ENCODE data around the gene POLR2J. TPM values are rescaled to one million over a fixed set of nuclear protein-coding genes. Genes with fewer than 3 reads are reported as not detected.
A peak's percentile ranks its signal among the peaks of the same experiment; 100 is the strongest.

Gene POLR2J
- total and polyA plus RNA-seq, 3 experiments from 2014 or later: 76.1 to 129 (median 77.4) TPM

DNA sequence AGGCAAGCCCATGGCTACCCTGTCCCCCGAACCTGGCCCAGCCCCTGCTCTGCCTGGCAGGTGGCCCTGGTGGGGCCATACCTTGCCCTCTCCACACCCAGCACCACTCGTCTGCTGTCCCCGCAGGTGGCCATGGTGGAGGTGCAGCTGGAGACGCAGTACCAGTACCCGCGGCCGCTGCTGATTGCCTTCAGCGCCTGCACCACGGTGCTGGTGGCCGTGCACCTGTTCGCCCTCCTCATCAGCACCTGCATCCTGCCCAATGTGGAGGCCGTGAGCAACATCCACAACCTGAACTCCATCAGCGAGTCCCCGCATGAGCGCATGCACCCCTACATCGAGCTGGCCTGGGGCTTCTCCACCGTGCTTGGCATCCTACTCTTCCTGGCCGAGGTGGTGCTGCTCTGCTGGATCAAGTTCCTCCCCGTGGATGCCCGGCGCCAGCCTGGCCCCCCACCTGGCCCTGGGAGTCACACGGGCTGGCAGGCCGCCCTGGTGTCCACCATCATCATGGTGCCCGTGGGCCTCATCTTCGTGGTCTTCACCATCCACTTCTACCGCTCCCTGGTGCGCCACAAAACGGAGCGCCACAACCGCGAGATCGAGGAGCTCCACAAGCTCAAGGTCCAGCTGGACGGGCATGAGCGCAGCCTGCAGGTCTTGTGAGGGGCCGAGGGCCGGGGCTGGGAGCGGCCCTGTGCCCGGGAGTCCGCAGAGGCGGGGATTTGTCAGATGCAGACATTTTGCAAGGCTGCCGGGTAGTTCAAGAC is 32.1 kb downstream of the POLR2J start:
- H3K4me1 ChIP-seq (ENCODE audit: insufficient read depth, low read length): no peaks in the 10 kb centered on the region
- H3K4me3 ChIP-seq (ENCODE audit: low read length): no peak overlapping the region
- no peak overlapping the region for H3K27ac ChIP-seq (ENCODE audit: low read depth, low read length)
- CTCF ChIA-PET: no interaction called here
- Mint-ChIP-seq H3K27ac (peak overlapping the region in 1 of 8 donors; percentile 38), H3K36me3 (peaks cover 0 to 40% (median 2%) of the 10 kb centered on the region in 3 donors), H3K4me3 (no peak overlapping the region), H3K9me3 (no peaks in the 10 kb centered on the region), H3K27me3 (no peaks in the 10 kb centered on the region), H3K4me1 (peaks cover 0 to 4% (median 3%) of the 10 kb centered on the region in 3 donors)
- POLR2A ChIA-PET: no interaction called here
- H3K36me3 ChIP-seq (ENCODE audit: insufficient read depth, low read length): no peaks in the 10 kb centered on the region
- H3K9me3 ChIP-seq (ENCODE audit: low read length): no peaks in the 10 kb centered on the region
- H3K27me3 ChIP-seq (ENCODE audit: insufficient read depth, low read length, poor library complexity, severe bottlenecking): no peaks in the 10 kb centered on the region
- DNase-seq: no peak

DNA sequence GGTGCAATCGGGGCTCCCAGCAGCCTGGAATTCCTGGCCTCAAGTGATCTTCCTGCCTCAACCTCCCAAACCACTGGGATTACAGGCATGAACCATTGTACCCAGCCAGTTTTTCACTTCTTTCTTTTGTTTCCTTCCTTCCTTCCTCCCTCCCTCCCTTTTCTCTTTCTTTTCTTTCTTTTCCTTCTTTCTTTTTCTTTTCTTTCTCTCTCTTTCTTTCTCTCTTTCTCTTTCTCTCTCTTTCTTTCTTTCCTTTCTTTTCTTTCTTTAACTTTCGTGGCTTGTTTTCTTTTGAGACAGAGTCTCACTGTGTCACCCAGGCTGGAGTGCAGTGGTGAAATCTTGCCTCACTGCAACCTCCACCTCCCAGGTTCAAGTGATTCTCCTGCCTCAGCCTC is 33.0 kb downstream of the POLR2J start:
- Histone ChIP-seq H3K4me1 (ENCODE audit: insufficient read depth, low read length) (no peaks in the 10 kb centered on the region), H3K27me3 (ENCODE audit: insufficient read depth, low read length, poor library complexity, severe bottlenecking) (no peaks in the 10 kb centered on the region), H3K36me3 (ENCODE audit: insufficient read depth, low read length) (no peaks in the 10 kb centered on the region), H3K4me3 (ENCODE audit: low read length) (no peak overlapping the region), H3K9me3 (ENCODE audit: low read length) (no peaks in the 10 kb centered on the region), H3K27ac (ENCODE audit: low read depth, low read length) (no peak overlapping the region)
- H3K36me3 Mint-ChIP-seq: peaks cover 0 to 42% (median 2%) of the 10 kb centered on the region in 3 donors
- ChIA-PET POLR2A (no interaction called here), CTCF (interaction anchor here (1.1 kb wide), 1 partner anchor 41 kb away, joined by 4 read pairs; no protein-coding TSS in a partner anchor)
- no peaks in the 10 kb centered on the region for H3K9me3 Mint-ChIP-seq
- H3K4me3 Mint-ChIP-seq: no peak overlapping the region
- H3K27ac Mint-ChIP-seq: peak overlapping the region in 1 of 8 donors; percentile 10
- no peaks in the 10 kb centered on the region for H3K27me3 Mint-ChIP-seq
- DNase-seq: no peak
- H3K4me1 Mint-ChIP-seq: peaks cover 0 to 4% (median 3%) of the 10 kb centered on the region in 3 donors

DNA sequence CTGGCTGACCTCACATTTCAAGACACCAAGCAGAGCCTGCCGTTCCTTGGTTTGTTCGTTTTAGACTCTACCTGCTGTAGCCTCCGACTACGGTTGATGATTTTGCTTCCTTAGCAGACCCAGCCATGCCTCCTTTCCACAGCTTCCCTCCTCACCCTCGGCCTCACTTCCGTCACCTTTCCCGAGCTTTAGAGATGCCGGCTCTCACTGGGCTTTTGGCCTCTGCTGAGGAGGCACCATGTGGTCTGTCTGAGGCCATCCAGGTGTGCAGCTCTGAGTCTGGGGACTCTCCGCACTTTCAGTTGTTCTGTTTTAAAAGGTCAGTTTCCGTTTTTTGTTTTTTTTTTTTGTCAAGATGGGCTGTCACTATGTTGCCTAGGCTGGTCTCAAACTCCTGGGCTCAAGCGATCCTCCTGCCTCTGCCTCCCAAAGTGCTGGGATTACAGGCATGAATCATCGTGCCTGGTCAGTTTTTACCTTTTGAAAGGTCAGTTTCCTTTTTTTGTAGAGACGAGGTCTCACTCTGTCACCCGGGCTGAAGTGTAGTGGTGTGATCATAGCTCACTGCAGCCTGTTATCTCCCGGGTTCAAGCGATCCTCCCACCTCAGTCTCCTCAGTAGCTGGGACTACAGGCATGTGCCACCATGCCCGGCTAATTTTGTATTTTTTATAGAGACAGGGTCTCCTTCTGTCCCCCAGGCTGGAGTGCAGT is 33.6 kb downstream of the POLR2J start:
- Histone ChIP-seq H3K4me3 (ENCODE audit: low read length) (no peak overlapping the region), H3K9me3 (ENCODE audit: low read length) (no peaks in the 10 kb centered on the region), H3K27me3 (ENCODE audit: insufficient read depth, low read length, poor library complexity, severe bottlenecking) (no peaks in the 10 kb centered on the region), H3K4me1 (ENCODE audit: insufficient read depth, low read length) (no peaks in the 10 kb centered on the region), H3K36me3 (ENCODE audit: insufficient read depth, low read length) (no peaks in the 10 kb centered on the region), H3K27ac (ENCODE audit: low read depth, low read length) (no peak overlapping the region)
- H3K4me1 Mint-ChIP-seq: peaks cover 0 to 3% (median 0%) of the 10 kb centered on the region in 3 donors
- POLR2A ChIA-PET: no interaction called here
- DNase-seq: no peak
- peaks cover 0 to 42% (median 2%) of the 10 kb centered on the region in 3 donors for H3K36me3 Mint-ChIP-seq
- H3K27ac Mint-ChIP-seq: peak overlapping the region in 1 of 8 donors; percentile 77
- H3K4me3 Mint-ChIP-seq: no peak overlapping the region
- H3K27me3 Mint-ChIP-seq: no peaks in the 10 kb centered on the region
- CTCF ChIA-PET: interaction anchor here (1.1 kb wide), 1 partner anchor 41 kb away, joined by 4 read pairs; no protein-coding TSS in a partner anchor
- H3K9me3 Mint-ChIP-seq: no peaks in the 10 kb centered on the region

DNA sequence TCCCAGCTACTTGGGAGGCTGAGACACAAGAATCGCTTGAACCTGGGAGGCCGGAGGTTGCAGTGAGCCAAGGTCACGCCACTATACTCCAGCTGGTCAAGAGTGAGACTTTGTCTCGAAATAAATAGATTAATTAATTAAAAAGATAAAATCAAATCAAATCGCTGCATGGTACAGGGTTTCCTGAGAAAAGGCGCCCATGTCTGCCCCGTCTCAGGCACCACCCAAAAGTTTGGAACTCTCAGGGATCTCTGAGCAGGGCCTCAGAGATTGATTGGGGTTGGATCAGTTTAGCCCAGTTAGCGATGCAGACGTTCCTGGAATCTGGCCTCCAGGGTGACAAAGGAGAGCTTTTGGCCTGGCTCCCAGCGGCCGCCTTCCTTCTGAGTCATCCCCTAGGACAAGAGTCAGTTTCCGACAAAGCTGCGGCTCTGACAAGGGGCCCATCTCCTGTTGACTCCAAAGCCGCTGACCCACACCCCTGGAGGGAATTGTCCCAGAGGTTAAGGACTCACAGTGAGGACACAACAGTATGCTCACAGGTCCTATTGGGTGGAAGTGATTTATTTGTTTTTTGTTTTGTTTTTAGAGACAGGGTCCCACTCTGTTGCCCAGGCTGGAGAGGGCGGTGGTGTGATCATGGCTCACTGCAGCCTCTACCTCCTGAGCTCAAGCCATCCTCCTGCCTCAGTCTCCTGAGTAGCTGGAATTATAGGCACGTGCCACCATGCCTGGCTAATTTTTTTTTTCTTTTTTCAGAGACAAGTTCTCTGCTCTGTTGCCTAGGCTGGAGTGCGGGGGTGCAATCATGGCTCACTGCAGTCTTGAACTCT is 38.5 kb downstream of the POLR2J start:
- H3K4me1 ChIP-seq (ENCODE audit: insufficient read depth, low read length): no peaks in the 10 kb centered on the region
- H3K36me3 ChIP-seq (ENCODE audit: insufficient read depth, low read length): no peaks in the 10 kb centered on the region
- Mint-ChIP-seq H3K27me3 (no peaks in the 10 kb centered on the region), H3K4me3 (no peak overlapping the region), H3K36me3 (peaks cover 0 to 32% (median 4%) of the 10 kb centered on the region in 3 donors), H3K27ac (peak overlapping the region in 1 of 8 donors; percentile 41), H3K4me1 (peaks cover 0 to 9% (median 6%) of the 10 kb centered on the region in 3 donors), H3K9me3 (no peaks in the 10 kb centered on the region)
- no peak overlapping the region for H3K4me3 ChIP-seq (ENCODE audit: low read length)
- no peaks in the 10 kb centered on the region for H3K27me3 ChIP-seq (ENCODE audit: insufficient read depth, low read length, poor library complexity, severe bottlenecking)
- no peak for DNase-seq
- POLR2A ChIA-PET: no interaction called here
- CTCF ChIA-PET: interaction anchor here (0.8 to 2.0 kb wide), 5 partner anchors 10 to 28 kb away, joined by 3 to 7 read pairs (median 4); no protein-coding TSS in a partner anchor
- no peaks in the 10 kb centered on the region for H3K9me3 ChIP-seq (ENCODE audit: low read length)
- no peak overlapping the region for H3K27ac ChIP-seq (ENCODE audit: low read depth, low read length)

DNA sequence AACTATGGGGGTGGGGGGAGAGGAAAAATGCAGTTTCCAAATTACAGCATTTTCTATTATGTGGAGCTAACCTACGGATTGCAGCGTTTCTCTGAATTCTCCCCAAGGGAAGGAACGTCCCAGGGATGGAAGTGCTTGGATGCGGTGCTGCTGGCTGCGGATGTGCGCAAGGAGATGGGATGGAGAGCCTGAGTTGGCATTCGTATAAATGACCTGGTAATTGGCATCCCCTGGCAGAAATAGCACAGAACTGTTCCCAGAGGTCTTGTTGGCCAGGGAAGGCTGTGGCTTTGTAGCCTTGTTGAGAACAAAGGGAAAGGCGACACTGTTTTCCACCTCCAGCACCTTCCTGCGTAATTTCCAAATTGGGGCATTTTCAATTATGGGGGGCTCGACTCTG is 42.6 kb downstream of the POLR2J start:
- Histone ChIP-seq H3K27me3 (ENCODE audit: insufficient read depth, low read length, poor library complexity, severe bottlenecking) (no peaks in the 10 kb centered on the region), H3K4me3 (ENCODE audit: low read length) (no peak overlapping the region), H3K27ac (ENCODE audit: low read depth, low read length) (no peak overlapping the region), H3K4me1 (ENCODE audit: insufficient read depth, low read length) (peaks cover 30% of the 10 kb centered on the region), H3K9me3 (ENCODE audit: low read length) (no peaks in the 10 kb centered on the region), H3K36me3 (ENCODE audit: insufficient read depth, low read length) (no peaks in the 10 kb centered on the region)
- peaks cover 21 to 38% (median 32%) of the 10 kb centered on the region in 3 donors for H3K4me1 Mint-ChIP-seq
- H3K27ac Mint-ChIP-seq: peak overlapping the region in 5 of 8 donors; percentile 20 to 95 (median 50)
- H3K36me3 Mint-ChIP-seq: peaks cover 0 to 18% (median 2%) of the 10 kb centered on the region in 3 donors
- CTCF ChIA-PET: interaction anchor here (2.4 to 3.3 kb wide), 2 partner anchors 14 to 31 kb away, joined by 8 to 11 read pairs; no protein-coding TSS in a partner anchor
- POLR2A ChIA-PET: no interaction called here
- peak overlapping the region in 2 of 7 donors; percentile 31 to 80 for H3K4me3 Mint-ChIP-seq
- H3K27me3 Mint-ChIP-seq: peaks cover 0 to 2% of the 10 kb centered on the region in 2 donors
- no peak for DNase-seq
- peaks cover 0 to 1% (median 0%) of the 10 kb centered on the region in 5 donors for H3K9me3 Mint-ChIP-seq

DNA sequence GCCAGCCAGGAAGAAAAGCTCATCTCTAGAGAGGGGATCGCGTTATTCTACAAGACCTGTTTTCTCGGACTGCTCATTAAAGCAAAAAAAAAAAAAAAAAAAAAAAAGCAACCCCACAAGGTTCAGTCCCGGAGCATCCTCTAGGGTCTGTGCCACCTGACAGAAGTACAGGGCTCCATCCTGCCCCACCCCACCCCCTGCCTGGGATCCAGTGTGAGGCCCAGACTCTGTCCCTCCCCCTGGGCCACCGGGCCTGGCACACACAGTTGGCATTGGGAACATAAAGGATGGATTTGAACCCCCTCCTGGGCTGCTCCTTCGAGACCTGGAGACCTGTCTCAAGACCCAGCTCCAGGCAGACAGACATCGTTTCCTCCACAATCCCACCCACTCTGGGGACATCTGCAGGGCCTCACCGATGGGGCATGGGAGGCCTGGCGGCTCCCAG is 44.7 kb downstream of the POLR2J start:
- Mint-ChIP-seq H3K27me3 (peaks cover 0 to 2% of the 10 kb centered on the region in 2 donors), H3K4me1 (peaks cover 38 to 58% (median 47%) of the 10 kb centered on the region in 3 donors), H3K36me3 (peaks cover 0 to 15% (median 0%) of the 10 kb centered on the region in 3 donors), H3K27ac (peak overlapping the region; percentile 83 to 97 (median 95)), H3K4me3 (peak overlapping the region; percentile 83 to 92 (median 87)), H3K9me3 (peaks cover 0 to 1% (median 0%) of the 10 kb centered on the region in 5 donors)
- peaks cover 51% of the 10 kb centered on the region for H3K4me1 ChIP-seq (ENCODE audit: insufficient read depth, low read length)
- no peaks in the 10 kb centered on the region for H3K36me3 ChIP-seq (ENCODE audit: insufficient read depth, low read length)
- H3K9me3 ChIP-seq (ENCODE audit: low read length): no peaks in the 10 kb centered on the region
- H3K27me3 ChIP-seq (ENCODE audit: insufficient read depth, low read length, poor library complexity, severe bottlenecking): no peaks in the 10 kb centered on the region
- H3K27ac ChIP-seq (ENCODE audit: low read depth, low read length): peak overlapping the region; percentile 79
- ChIA-PET CTCF (interaction anchor here (0.9 to 2.1 kb wide), 4 partner anchors 19 to 30 kb away, joined by 3 to 10 read pairs (median 4); no protein-coding TSS in a partner anchor), POLR2A (interaction anchor here (0.9 kb wide), 2 partner anchors 9 to 30 kb away, joined by 3 read pairs; partner anchors contain the start of gene ALKBH4)
- DNase-seq: peak in 2 of 5 donors; percentile 18 to 27
- peak overlapping the region; percentile 70 for H3K4me3 ChIP-seq (ENCODE audit: low read length)

Measured in CD8-positive, alpha-beta memory T cell (primary cell).